ENCODE results near the gene MAG. TPM values are rescaled to one million over a fixed set of nuclear protein-coding genes. Genes with fewer than 3 reads are reported as not detected.

Gene MAG
- total and polyA plus RNA-seq, 2 donors (not counting 1 experiment from before 2014, with no cell fraction given) = 0.50 TPM; not detected in 1

DNA sequence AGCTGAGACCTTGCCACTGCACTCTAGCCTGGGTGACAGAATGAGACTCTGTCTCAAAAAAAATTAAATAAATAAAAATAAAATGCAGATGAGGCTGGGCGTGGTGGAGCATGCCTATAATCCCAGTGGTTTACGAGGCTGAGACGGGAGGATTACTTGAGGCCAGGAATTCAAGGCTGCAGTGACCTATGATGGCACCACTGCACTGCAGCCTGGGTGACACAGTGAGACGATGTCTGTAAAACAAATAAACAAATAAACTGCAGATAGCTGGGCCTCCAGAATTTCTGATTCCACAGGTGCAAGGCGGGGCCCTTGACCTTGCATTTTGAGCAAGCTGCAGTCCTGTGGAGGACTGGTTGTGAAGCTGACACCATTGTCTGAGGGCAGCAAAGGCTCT lies 3.1 kb upstream of the MAG start:
- no peak overlapping the region for H3K9ac ChIP-seq (ENCODE audit: insufficient read depth, low read length)
- H3K9me3 ChIP-seq (ENCODE audit: control insufficient read depth, insufficient read depth, low read depth, low read length) = no peaks in the 10 kb centered on the region
- H3K4me2 ChIP-seq (ENCODE audit: extremely low read depth, insufficient read depth, low read length) = no peak overlapping the region
- no peaks in the 10 kb centered on the region for H3K4me1 ChIP-seq (ENCODE audit: control insufficient read depth, extremely low read depth, insufficient read depth, low read length)
- H4K20me1 ChIP-seq (ENCODE audit: control insufficient read depth, extremely low read depth, insufficient read depth, low read length) = no peaks in the 10 kb centered on the region
- H3K27ac ChIP-seq (ENCODE audit: insufficient read depth, low read length) = no peak overlapping the region
- no peak for TF ChIP-seq EZH2 (IDR thresholded peaks at IDR 0.05; ENCODE audit: low read length, missing control alignments)
- no peak for TF ChIP-seq CTCF (conservative IDR thresholded peaks at IDR 0.05 in 1 of 2, IDR thresholded peaks at IDR 0.05 in 1 of 2; ENCODE audit: low read depth in 1 of 2, low read length in 2 of 2)
- no peaks in the 10 kb centered on the region for H3K79me2 ChIP-seq (ENCODE audit: control insufficient read depth, insufficient read depth, low read length)
- no peaks in the 10 kb centered on the region for H3K36me3 ChIP-seq (ENCODE audit: control insufficient read depth, insufficient read depth, low read length)
- peaks cover 7% of the 10 kb centered on the region for H3K27me3 ChIP-seq (ENCODE audit: control insufficient read depth, insufficient read depth, low read length)
- no peak overlapping the region for H3K4me3 ChIP-seq (replicated peaks in 1 of 4; ENCODE audit: control extremely low read depth in 1 of 4, insufficient read depth in 1 of 4, low read depth in 3 of 4, low read length in 4 of 4)
- H2AFZ ChIP-seq (ENCODE audit: low read length) = no peak overlapping the region
- no peak for DNase-seq (ENCODE audit: low read depth in 2 of 2)

GRCh38 chr19:35290381-35291127 lies 1.4 kb upstream of the MAG start:
- TF ChIP-seq CTCF (conservative IDR thresholded peaks at IDR 0.05 in 1 of 2, IDR thresholded peaks at IDR 0.05 in 1 of 2; ENCODE audit: low read depth in 1 of 2, low read length in 2 of 2) (no peak), EZH2 (IDR thresholded peaks at IDR 0.05; ENCODE audit: low read length, missing control alignments) (no peak)
- Histone ChIP-seq H4K20me1 (ENCODE audit: control insufficient read depth, extremely low read depth, insufficient read depth, low read length) (no peaks in the 10 kb centered on the region), H2AFZ (ENCODE audit: low read length) (no peak overlapping the region)

DNA sequence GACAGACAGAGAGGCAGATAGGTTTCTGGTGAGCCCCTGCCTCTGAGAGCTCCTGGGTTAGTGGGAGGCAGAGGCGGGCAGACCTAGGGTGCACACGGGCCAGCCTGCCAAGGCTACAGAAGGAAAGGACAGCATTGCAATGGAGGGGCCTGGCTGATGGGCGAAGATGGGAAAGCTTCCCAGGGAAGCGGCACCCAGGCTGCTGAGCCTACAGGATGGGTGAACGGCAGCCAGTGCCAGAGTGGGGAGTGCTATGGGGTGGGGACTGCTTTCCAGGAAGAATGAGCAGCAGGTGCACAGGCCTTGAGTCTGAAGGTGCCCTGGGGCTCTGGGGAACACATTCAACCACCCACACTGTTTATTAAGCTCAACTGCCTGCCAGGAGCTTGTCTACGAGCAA lies 702 bp upstream of the MAG start:
- DNase-seq (ENCODE audit: low read depth in 2 of 2) = no peak
- no peaks in the 10 kb centered on the region for H3K36me3 ChIP-seq (ENCODE audit: control insufficient read depth, insufficient read depth, low read length)
- no peak overlapping the region for H2AFZ ChIP-seq (ENCODE audit: low read length)
- H3K4me1 ChIP-seq (ENCODE audit: control insufficient read depth, extremely low read depth, insufficient read depth, low read length) = no peaks in the 10 kb centered on the region
- H4K20me1 ChIP-seq (ENCODE audit: control insufficient read depth, extremely low read depth, insufficient read depth, low read length) = no peaks in the 10 kb centered on the region
- no peaks in the 10 kb centered on the region for H3K79me2 ChIP-seq (ENCODE audit: control insufficient read depth, insufficient read depth, low read length)
- no peak overlapping the region for H3K4me2 ChIP-seq (ENCODE audit: extremely low read depth, insufficient read depth, low read length)
- no peak overlapping the region for H3K27ac ChIP-seq (ENCODE audit: insufficient read depth, low read length)
- peaks cover 7% of the 10 kb centered on the region for H3K27me3 ChIP-seq (ENCODE audit: control insufficient read depth, insufficient read depth, low read length)
- H3K9ac ChIP-seq (ENCODE audit: insufficient read depth, low read length) = no peak overlapping the region
- H3K9me3 ChIP-seq (ENCODE audit: control insufficient read depth, insufficient read depth, low read depth, low read length) = no peaks in the 10 kb centered on the region
- TF ChIP-seq CTCF (conservative IDR thresholded peaks at IDR 0.05 in 1 of 2, IDR thresholded peaks at IDR 0.05 in 1 of 2; ENCODE audit: low read depth in 1 of 2, low read length in 2 of 2) (no peak), EZH2 (IDR thresholded peaks at IDR 0.05; ENCODE audit: low read length, missing control alignments) (no peak)
- H3K4me3 ChIP-seq (replicated peaks in 1 of 4; ENCODE audit: control extremely low read depth in 1 of 4, insufficient read depth in 1 of 4, low read depth in 3 of 4, low read length in 4 of 4) = no peak overlapping the region

More at GRCh38 chr19:35290381-35291127, 1.4 kb upstream of the MAG start:
- Histone ChIP-seq H3K36me3 (ENCODE audit: control insufficient read depth, insufficient read depth, low read length) (no peaks in the 10 kb centered on the region), H3K9ac (ENCODE audit: insufficient read depth, low read length) (no peak overlapping the region), H3K4me2 (ENCODE audit: extremely low read depth, insufficient read depth, low read length) (no peak overlapping the region), H3K4me1 (ENCODE audit: control insufficient read depth, extremely low read depth, insufficient read depth, low read length) (no peaks in the 10 kb centered on the region), H3K4me3 (replicated peaks in 1 of 4; ENCODE audit: control extremely low read depth in 1 of 4, insufficient read depth in 1 of 4, low read depth in 3 of 4, low read length in 4 of 4) (no peak overlapping the region), H3K27me3 (ENCODE audit: control insufficient read depth, insufficient read depth, low read length) (peaks cover 7% of the 10 kb centered on the region), H3K27ac (ENCODE audit: insufficient read depth, low read length) (no peak overlapping the region), H3K79me2 (ENCODE audit: control insufficient read depth, insufficient read depth, low read length) (no peaks in the 10 kb centered on the region), H3K9me3 (ENCODE audit: control insufficient read depth, insufficient read depth, low read depth, low read length) (no peaks in the 10 kb centered on the region)
- DNase-seq (ENCODE audit: low read depth in 2 of 2) = no peak

Data from fibroblast of lung (primary cell).